Sigmoid colon (tissue), 4 donors: Measurements from ENCODE around the gene PLAAT4.

Source experiments
- CTCF ChIP-seq, 4 experiments: fragments of 450-650 bp in 3 of 4; fragments of 200-600 bp in 1 of 4; IDR thresholded peaks; one replicate each; pipeline ENCODE4 v1.5.1; 2016 to 2019; ENCODE audit warnings: antibody characterized with exemption in 4 of 4, mild to moderate bottlenecking in 3 of 4, moderate library complexity in 2 of 4
- POLR2A ChIP-seq, 2 donors: fragments of 450-650 bp; IDR thresholded peaks; one replicate each; pipeline ENCODE4 v1.6.1; 2016; ENCODE audit warnings: antibody characterized with exemption in 2 of 2, mild to moderate bottlenecking in 2 of 2, moderate library complexity in 2 of 2
- POLR2AphosphoS5 ChIP-seq, 4 donors: sonication (generic); formaldehyde crosslinking; IDR thresholded peaks; one replicate each; pipeline ENCODE4 v1.6.1; 2017; ENCODE audit warnings: antibody characterized with exemption in 4 of 4

- TF ChIP-seq POLR2A (IDR thresholded peaks at IDR 0.05) (no peak), CTCF (IDR thresholded peaks at IDR 0.05) (no peak), POLR2AphosphoS5 (IDR thresholded peaks at IDR 0.05) (no peak)
Observed at GRCh38 chr11:63501236-63501635, 35.4 kb upstream of the PLAAT4 start.
